Measurements from ENCODE around the gene PCBP3.

- no peak for TF ChIP-seq CTCF (IDR thresholded peaks at IDR 0.05; ENCODE audit: low read depth, low read length)
- no peak for TF ChIP-seq MYC (IDR thresholded peaks at IDR 0.05; ENCODE audit: low read depth, low read length)
- no peak for TF ChIP-seq POLR2A (IDR thresholded peaks at IDR 0.05; ENCODE audit: extremely low read depth, insufficient read length)
Measured at GRCh38 chr21:45670731-45671130, 27.2 kb downstream of the PCBP3 start.
